Pancreas (tissue), 10 donors: ENCODE data around the gene WWTR1. TPM values are rescaled to one million over a fixed set of nuclear protein-coding genes. Genes with fewer than 3 reads are reported as not detected.

ENCODE experiments used
- ATAC-seq, 4 donors: fragments of 200-7000 bp; cut with Tn5 transposase; one replicate each; pipeline versions ENCODE4 v1.8.0 to v1.9.1; 2020; ENCODE audit warnings: mild to moderate bottlenecking in 4 of 4, moderate library complexity in 4 of 4
- DNase-seq, 6 donors: peaks; one replicate each; pipeline ENCODE4 v3.0.0-alpha.2; 2020
- FAIRE-seq: peaks from 2 replicates; lab custom pipeline; 2012; peaks lifted over from hg19 to GRCh38; lab: Jason Lieb, UNC
- H3K27ac ChIP-seq, 4 donors: fragments of 200-600 bp; sonication (generic); 1 replicate in 3 of 4; 2 replicates in 1 of 4; pipeline versions ENCODE4 v1.5.0 to v1.8.0; 2020
- H3K27me3 ChIP-seq, 4 donors: fragments of 200-600 bp; one replicate each; pipeline ENCODE4 v1.8.0; 2021
- H3K36me3 ChIP-seq, 3 donors: fragments of 200-600 bp; sonication (generic) in 1 of 3; one replicate each; pipeline versions ENCODE4 v1.5.0 to v1.8.0; 2020 to 2021
- H3K4me1 ChIP-seq, 3 donors: fragments of 200-600 bp; one replicate each; pipeline ENCODE4 v1.8.0; 2021
- H3K4me3 ChIP-seq, 4 donors: fragments of 200-600 bp; sonication (generic) in 2 of 4; one replicate each; pipeline versions ENCODE4 v1.5.0 to v1.8.0; 2020 to 2021
- H3K9me3 ChIP-seq, 4 donors: fragments of 200-600 bp; one replicate each; pipeline ENCODE4 v1.8.0; 2021
- WGBS, 2 donors: extraction: QIAGEN DNeasy Blood & Tissue Kit; methylation state at CpG; one replicate each; pipeline ENCODE4 v1.1.7; 2013; 5-methylcytosine and 5-hydroxymethylcytosine counted together
- intact Hi-C, 3 donors: fragments of 100-400 bp; cut with DNase I; formaldehyde crosslinking; loops; one replicate each; pipeline versions ENCODE4 v1.11.1 to v1.14.2; 2022
- polyA plus RNA-seq, 2 donors: library from polyadenylated mRNA; stranded (reverse); fragments of 200-250 nt; gene quantifications; one replicate each; pipeline ENCODE4 v1.2.3, GENCODE V29; 2013
- total RNA-seq, 6 donors: library from RNA; stranded (reverse); fragmentation: NEBNext Ultra II Directional in 4 of 6; extraction: Animal tissue kit (Norgen Biotek cat#: 25700) in 4 of 6; gene quantifications; one replicate each; pipeline versions ENCODE4 v1.2.1 to v1.2.4, GENCODE V29; 2021 to 2023
- TF ChIP-seq, protein P1 (sequence below), 4 donors: fragments of 200-600 bp; sonication (generic) in 3 of 4; IDR thresholded peaks; one replicate each; pipeline versions ENCODE4 v1.5.0 to v1.8.0; 2021; ENCODE audit warnings: antibody characterized with exemption in 4 of 4
- donor health status: healthy with polysubstance abuse.
- donor health status: DM: no; HTN: no; CAD: no; lungs with moderate emphysema.
- donor health status: DM: no; HTN: no; CAD: no.
- donor health status: control.
- donor health status: control.
- donor health status: Bipolar disorder and iron deficiency.
- donor health status: DM: yes; HTN: yes; CAD: no.
- donor health status: DM: no; HTN: no; CAD: no.
- donor health status: DM: no; HTN: no; CAD: no.
- donor health status: DM: yes; HTN: yes; CAD: no.

WWTR1 gene
- total RNA-seq, result 10 to 100 TPM; 19.8 to 47.0 (median 25.2) TPM
- polyA plus RNA-seq, result 10 to 100 TPM; 18.9 to 21.6 TPM

DNA sequence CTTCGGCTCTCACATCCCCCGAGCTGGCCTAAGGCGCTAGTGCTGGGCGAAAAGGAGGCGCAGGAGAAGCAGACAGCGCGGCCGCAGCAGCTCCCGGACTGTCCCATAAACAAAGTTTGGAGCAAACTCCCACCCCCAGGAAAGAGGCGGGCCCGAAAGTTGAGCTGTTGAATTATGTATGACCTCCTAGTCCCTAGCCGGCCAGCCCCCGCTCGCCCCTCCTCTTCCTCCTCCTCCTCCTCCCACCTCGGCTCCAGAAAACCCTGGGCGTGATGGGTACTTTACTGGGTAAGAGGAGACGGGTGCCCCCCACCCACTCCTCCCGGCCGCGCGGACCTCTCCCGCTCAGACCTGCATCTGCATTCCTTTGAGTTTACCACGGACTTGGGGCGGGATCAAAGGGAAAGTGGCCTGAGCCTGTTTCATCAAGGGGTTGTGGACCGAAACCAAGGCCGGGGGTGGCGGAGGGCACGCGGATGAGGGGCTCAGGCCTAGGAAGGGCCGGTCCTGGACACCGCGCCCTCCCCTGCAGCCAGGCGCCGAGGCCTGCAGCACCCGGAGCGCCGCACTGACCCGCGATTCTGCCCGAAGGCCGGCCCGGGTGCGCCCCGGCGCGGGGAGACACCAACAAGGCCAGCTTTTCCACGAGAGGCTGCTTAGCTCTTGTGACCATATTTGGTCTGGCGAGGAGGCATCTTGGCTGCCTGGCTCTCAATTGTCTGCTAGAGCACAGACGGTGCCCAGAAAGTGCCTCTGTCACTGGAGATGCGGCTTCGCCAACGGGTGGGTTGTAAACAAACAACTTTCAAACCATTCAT, at the start of gene WWTR1:
WWTR1 (minus strand) TSS at position 100 of the 818 bp plus-strand sequence. CDS start 719 bp downstream, outside the sequence.
- H3K4me1 ChIP-seq, result no peaks in the 10 kb centered on the region
- no peaks in the 10 kb centered on the region for H3K9me3 ChIP-seq
- peak within 1 kb of the TSS; percentile 67 to 77 (median 76) for H3K4me3 ChIP-seq
- ATAC-seq (peak; percentile 80 to 90 (median 88)), DNase-seq (peak; percentile 84 to 95 (median 87)), FAIRE-seq (no peak)
- H3K27me3 ChIP-seq, result no peaks in the 10 kb centered on the region
- WGBS, 2 donors, result 0 to 1% methylated on average over 49 to 52 of the region's 52 CpGs
- intact Hi-C loops, result loop anchor here in 2 of 3 donors (10.0 kb wide), 2 partner anchors 123 to 133 kb away; no protein-coding TSS in a partner anchor
- H3K27ac ChIP-seq, result peak within 1 kb of the TSS; percentile 80 to 94 (median 92)
- TF ChIP-seq, protein P1, sequence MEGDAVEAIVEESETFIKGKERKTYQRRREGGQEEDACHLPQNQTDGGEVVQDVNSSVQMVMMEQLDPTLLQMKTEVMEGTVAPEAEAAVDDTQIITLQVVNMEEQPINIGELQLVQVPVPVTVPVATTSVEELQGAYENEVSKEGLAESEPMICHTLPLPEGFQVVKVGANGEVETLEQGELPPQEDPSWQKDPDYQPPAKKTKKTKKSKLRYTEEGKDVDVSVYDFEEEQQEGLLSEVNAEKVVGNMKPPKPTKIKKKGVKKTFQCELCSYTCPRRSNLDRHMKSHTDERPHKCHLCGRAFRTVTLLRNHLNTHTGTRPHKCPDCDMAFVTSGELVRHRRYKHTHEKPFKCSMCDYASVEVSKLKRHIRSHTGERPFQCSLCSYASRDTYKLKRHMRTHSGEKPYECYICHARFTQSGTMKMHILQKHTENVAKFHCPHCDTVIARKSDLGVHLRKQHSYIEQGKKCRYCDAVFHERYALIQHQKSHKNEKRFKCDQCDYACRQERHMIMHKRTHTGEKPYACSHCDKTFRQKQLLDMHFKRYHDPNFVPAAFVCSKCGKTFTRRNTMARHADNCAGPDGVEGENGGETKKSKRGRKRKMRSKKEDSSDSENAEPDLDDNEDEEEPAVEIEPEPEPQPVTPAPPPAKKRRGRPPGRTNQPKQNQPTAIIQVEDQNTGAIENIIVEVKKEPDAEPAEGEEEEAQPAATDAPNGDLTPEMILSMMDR (IDR thresholded peaks at IDR 0.05), result no peak
- H3K36me3 ChIP-seq, result no peaks in the 10 kb centered on the region

DNA sequence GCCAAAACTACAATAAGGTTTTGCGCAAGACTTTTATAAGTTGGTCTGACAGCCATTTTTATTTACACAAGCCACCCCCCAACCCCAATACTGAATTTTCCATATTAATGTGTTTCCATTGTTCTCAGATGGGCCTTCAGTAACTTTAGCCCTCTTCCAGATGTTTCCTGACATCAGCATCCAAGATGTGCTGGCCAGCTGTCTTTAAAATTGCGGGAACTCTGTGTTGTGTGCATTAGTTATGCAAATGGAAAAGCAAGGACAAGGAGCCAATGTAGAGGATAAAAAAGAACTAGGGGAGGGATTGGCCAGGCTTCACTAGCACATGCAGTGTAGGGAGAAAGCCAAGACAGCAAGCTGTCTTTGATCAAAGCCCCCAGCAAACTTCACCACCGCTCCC, 49.1 kb upstream of the WWTR1 start:
- no peaks in the 10 kb centered on the region for H3K9me3 ChIP-seq
- DNase-seq (no peak), FAIRE-seq (no peak), ATAC-seq (peak in 1 of 4 donors; percentile 20)
- H3K4me3 ChIP-seq, result no peak overlapping the region
- TF ChIP-seq, protein P1 (IDR thresholded peaks at IDR 0.05), result no peak
- intact Hi-C loops, result no loop called here
- no peaks in the 10 kb centered on the region for H3K36me3 ChIP-seq
- H3K27ac ChIP-seq, result no peak overlapping the region
- H3K4me1 ChIP-seq, result no peaks in the 10 kb centered on the region
- WGBS, 2 donors, result 79 to 86% methylated on average over 3 of the region's 3 CpGs
- no peaks in the 10 kb centered on the region for H3K27me3 ChIP-seq

DNA sequence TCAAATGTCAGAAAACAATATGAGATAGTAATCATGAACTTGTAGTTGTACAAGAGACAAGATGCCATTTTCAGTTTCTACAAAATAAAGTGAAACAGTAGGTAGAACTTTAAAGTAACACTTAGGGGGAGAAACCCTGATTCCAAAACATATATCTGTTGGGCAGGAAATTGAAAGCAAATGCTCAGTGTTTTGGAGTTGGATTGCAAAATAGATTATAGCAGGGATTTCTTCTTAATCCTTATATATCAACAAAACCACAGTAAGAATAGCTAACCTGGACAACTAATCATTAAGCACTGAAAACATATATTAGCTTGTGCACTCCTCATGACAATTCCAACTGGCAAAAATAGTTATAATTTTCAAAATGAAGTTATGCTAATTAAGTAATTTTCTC, 47.6 kb upstream of the WWTR1 start:
- TF ChIP-seq, protein P1 (IDR thresholded peaks at IDR 0.05), result no peak
- no peak overlapping the region for H3K4me3 ChIP-seq
- intact Hi-C loops, result no loop called here
- H3K27me3 ChIP-seq, result no peaks in the 10 kb centered on the region
- H3K9me3 ChIP-seq, result no peaks in the 10 kb centered on the region
- H3K4me1 ChIP-seq, result no peaks in the 10 kb centered on the region
- DNase-seq (no peak), ATAC-seq (no peak), FAIRE-seq (no peak)
- no peak overlapping the region for H3K27ac ChIP-seq
- no peaks in the 10 kb centered on the region for H3K36me3 ChIP-seq

DNA sequence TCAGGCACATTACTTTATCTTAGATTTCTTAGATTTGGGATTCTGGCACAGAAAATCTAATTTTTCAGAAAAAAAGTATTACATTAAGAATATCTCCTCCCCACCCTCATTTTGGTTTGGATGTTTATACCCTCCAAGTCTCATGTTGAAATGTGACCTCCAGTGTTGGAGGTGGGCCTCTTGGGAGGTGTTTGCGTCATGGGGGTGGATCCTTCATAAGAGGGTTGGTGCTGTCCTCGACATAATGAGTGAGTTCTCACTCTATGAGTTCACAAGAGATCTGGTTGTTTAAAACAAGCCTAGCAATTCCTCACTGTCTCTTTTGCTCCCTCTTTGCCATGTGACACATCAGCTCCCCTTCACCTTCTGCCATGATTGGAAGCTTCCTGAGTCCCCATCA, 45.6 kb upstream of the WWTR1 start:
- no peaks in the 10 kb centered on the region for H3K9me3 ChIP-seq
- TF ChIP-seq, protein P1 (IDR thresholded peaks at IDR 0.05), result no peak
- no peaks in the 10 kb centered on the region for H3K36me3 ChIP-seq
- 82 to 91% methylated on average over 2 of the region's 2 CpGs for WGBS, 2 donors
- intact Hi-C loops, result no loop called here
- no peak overlapping the region for H3K27ac ChIP-seq
- FAIRE-seq, result no peak
- H3K27me3 ChIP-seq, result no peaks in the 10 kb centered on the region
- H3K4me3 ChIP-seq, result no peak overlapping the region
- ATAC-seq, result peak in 2 of 4 donors; percentile 25 to 60
- DNase-seq, result no peak
- H3K4me1 ChIP-seq, result no peaks in the 10 kb centered on the region
